Islet precursor cell (in vitro differentiated cells): ENCODE results near the gene PHC1.

Experiments
- DNase-seq: peaks from one replicate; pipeline ENCODE4 v3.0.0-alpha.2; 2018

PHC1 gene

DNA sequence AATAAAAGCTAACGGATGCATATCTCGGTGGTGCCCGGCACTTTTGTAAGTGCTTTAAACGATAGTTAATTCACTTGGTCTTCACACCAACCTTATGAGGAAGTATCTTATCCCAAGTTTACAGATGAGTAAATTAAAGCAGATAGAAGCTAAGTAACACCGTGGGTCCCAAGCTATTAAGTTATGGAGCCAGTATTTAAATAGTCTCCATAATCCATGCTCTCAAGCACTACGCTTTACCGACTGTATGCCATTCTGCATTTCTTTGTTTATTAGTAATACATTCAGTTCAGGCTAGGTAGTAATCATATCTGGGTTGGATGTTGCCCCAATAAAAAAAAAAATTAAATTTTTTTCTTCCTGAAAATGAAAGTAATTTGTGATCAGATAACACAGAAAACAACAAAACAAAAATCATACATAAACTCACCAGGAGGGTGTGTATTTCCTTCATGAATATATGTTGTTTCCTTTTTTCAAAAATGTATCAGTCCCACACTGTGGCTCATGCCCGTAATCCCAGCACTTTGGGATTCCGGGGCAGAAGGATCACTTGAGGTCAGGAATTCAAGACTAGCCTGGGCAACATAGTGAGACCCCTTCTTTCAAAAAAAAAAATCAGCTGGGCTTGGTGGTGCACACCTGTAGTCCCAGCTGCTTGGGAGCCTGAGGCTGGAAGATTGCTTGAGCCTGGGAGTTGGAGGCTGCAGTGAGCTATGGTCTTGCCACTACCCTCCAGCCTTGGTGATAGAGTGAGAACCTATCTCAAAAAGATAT, 36.6 kb downstream of the PHC1 start:
- DNase-seq = peak; percentile 30

DNA sequence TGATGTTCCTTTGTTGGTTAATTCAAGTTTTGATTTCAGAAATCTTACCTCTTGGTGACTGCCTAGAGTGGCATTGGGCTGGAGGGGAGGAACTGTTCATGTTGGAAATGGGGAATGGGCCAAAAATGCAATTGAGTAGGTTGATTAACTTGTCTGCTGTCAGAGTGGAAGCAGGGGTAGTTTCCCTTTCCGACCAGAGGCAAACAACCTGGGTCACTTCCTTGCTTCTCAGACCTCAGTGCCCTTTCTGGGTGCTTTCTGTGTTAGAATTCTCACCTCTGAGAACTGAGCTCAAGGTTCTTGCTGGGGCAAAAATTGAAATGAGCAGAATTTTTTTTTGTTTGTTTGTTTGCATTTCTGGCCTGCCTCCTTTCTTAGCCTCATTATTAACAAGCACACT, 37.4 kb downstream of the PHC1 start:
- DNase-seq = peak; percentile 16

DNA sequence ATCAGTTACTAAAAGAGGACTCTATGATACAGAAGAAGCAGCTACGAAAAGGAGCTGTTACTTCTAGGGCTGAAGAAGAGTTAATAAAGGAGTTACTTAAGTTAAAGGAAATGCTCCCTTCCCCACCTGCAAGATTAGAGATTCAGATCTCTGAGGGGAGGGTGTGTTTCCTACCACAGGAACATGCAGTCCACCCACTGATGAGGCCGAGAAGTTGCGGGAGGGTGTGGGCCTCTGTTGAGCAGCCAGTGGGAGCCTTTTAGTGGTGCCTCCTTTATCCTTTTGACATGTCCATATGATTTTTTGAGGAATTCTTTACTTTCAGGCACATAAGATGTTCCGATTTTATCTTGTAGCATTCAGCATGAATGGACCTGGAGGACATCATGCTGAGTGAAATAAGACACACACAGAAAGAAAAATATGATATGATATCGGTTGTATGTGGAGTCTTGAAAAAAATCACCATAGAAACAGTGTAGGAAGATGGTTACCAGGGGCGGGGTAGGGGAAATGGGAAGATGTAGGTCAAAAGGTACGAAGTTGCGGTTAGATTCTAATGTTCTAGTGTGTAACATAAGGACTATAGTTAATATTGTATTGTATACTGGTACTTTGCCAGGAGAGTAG, 39.6 kb downstream of the PHC1 start:
- DNase-seq = peak; percentile 7

- no peak for DNase-seq
Observed at GRCh38 chr12:8956073-8956472, 41.8 kb downstream of the PHC1 start.

- DNase-seq = no peak
Observed at GRCh38 chr12:8956772-8957171, 42.5 kb downstream of the PHC1 start.

GRCh38 chr12:8957561-8957960, 43.3 kb downstream of the PHC1 start:
- no peak for DNase-seq

GRCh38 chr12:8958066-8958465, 43.8 kb downstream of the PHC1 start:
- DNase-seq = no peak

DNA sequence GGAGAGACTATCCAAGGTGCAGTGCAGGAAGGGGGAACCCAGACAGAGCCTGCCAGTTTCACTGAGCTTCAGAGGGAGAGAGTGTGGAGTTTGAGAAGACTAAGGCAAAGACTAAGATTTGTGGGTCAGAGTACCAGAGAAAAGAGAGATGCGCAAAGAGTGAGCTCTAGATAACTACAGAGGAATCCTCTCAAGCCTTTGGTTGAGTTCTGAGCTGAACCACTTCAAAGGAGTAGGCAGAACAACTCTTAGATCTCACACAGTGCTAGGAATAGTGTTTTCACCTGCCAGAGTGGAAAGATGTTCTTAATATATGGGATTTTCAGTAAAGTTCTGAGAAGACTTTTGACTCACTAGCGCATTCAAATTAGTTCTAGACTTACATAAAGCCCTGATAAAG, 45.9 kb downstream of the PHC1 start:
- DNase-seq = no peak

GRCh38 chr12:8968761-8969160, 54.5 kb downstream of the PHC1 start:
- no peak for DNase-seq

- DNase-seq = no peak
Observed at GRCh38 chr12:8969861-8970411, 55.6 kb downstream of the PHC1 start.

DNA sequence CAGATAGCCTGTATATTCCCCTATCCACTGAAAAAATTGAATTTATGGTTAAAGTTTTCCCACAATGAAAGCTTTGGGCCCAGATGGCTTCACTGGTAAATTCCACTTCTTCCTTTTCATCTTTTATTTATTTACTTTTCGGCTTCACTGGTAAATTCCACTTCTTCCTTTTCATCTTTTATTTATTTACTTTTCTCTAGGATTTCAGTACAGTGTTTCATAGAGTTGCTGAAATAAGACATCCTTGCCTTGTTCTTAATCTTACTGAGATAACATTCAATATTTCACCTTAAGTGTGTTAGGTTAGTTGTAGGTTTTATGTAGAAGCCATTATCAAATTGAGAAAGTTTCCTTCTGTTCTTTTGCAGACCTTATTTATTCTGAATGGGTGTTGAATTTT, 56.1 kb downstream of the PHC1 start:
- DNase-seq = no peak

- DNase-seq = no peak
Observed at GRCh38 chr12:8980137-8980536, 65.8 kb downstream of the PHC1 start.

GRCh38 chr12:8985213-8985754, 71.0 kb downstream of the PHC1 start:
- no peak for DNase-seq

- no peak for DNase-seq
Observed at GRCh38 chr12:8987163-8987562, 72.9 kb downstream of the PHC1 start.

- DNase-seq = no peak
Observed at GRCh38 chr12:8987685-8988084, 73.4 kb downstream of the PHC1 start.

GRCh38 chr12:8989413-8989812, 75.1 kb downstream of the PHC1 start, which contains the start of gene KLRG1:
TSS of gene KLRG1 (plus strand) at chr12:8989546. CDS start at chr12:8989636, 90 bp downstream.
- DNase-seq = no peak
